Activated CD8-positive, alpha-beta T cell treated with anti-CD3 and anti-CD28 coated beads for 36 hours (primary cell): ENCODE measurements around the gene CLIC1. TPM values are rescaled to one million over a fixed set of nuclear protein-coding genes. Genes with fewer than 3 reads are reported as not detected.

Experiments used
- ATAC-seq: fragments of 200-7000 bp; cut with Tn5 transposase; one replicate; pipeline ENCODE4 v1.10.0; 2021; ENCODE audit warnings: mild to moderate bottlenecking, moderate library complexity
- CTCF ChIA-PET: fragments of 350-600 bp; sonication (Branson Sonifier 250); formaldehyde crosslinking; loops from one replicate; lab custom pipeline; 2021; ENCODE audit warnings: antibody characterized with exemption; lab: Charles Lee
- POLR2A ChIA-PET: fragments of 350-600 bp; sonication (Branson Sonifier 250); formaldehyde crosslinking; loops from one replicate; lab custom pipeline; 2021; ENCODE audit warnings: antibody characterized with exemption; lab: Charles Lee
- DNase-seq: peaks from one replicate; pipeline ENCODE4 v3.0.0-alpha.2; 2020
- H3K27ac Mint-ChIP-seq: one replicate; pipeline ENCODE4 v1.8.0; 2021; ENCODE audit warnings: mild to moderate bottlenecking, mixed read lengths
- H3K27me3 Mint-ChIP-seq: one replicate; pipeline ENCODE4 v1.8.0; 2021; ENCODE audit warnings: mixed read lengths
- H3K36me3 Mint-ChIP-seq: one replicate; pipeline ENCODE4 v1.8.0; 2021; ENCODE audit warnings: low read depth, mixed read lengths
- H3K4me1 Mint-ChIP-seq: one replicate; pipeline ENCODE4 v1.8.0; 2021; ENCODE audit warnings: low read depth, mixed read lengths
- H3K4me3 Mint-ChIP-seq: one replicate; pipeline ENCODE4 v1.8.0; 2021; ENCODE audit warnings: mild to moderate bottlenecking, moderate library complexity, mixed read lengths
- H3K9me3 Mint-ChIP-seq: one replicate; pipeline ENCODE4 v1.8.0; 2021; ENCODE audit warnings: mixed read lengths
- CTCF ChIP-seq: fragments of 200-600 bp; IDR thresholded peaks from one replicate; pipeline ENCODE4 v1.8.0; 2022; ENCODE audit warnings: antibody characterized with exemption, mild to moderate bottlenecking
- intact Hi-C: fragments of 100-400 bp; cut with micrococcal nuclease; formaldehyde crosslinking; loops from one replicate; pipeline ENCODE4 v1.10.0; 2022
- total RNA-seq, 2 experiments: library from RNA; stranded (reverse); gene quantifications; one replicate each; pipeline ENCODE4 v1.2.3, GENCODE V29; 2021

Gene CLIC1
- total RNA-seq, 2 experiments from 2014 or later = 334 to 346 TPM

DNA sequence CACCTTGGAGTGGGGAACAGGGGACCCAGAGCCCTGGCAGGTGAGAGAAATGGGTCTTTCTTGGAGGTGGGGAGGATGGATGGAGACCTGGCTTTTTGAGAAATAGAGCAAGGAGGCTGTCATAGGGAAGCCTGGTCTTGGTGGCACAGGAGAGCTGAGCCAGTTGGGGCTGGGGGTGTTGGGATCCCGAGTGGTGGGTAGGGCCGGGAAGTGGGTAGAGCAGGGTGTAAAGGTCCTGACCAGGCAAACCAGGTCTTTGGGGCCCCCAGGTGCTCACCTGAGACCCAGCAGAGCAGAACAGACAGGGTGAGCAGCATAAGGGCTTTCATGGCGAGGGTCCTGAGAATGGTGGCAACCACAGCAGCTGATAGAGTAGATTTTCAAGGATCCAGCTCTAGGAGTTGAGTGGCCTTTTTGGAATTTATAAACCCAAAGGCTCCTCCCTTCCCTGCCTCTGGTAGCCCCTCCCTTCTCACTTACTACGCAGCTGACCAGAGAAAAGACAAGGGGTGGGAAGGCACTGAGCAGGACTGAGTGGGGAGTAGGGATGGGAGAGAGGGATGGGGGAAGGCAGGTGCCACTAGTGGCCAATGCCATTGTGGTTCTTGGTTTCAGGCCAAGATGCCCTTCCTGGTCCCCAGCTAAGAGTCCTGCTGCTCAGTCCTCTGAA lies 14.8 kb downstream of the CLIC1 start, which contains the start of gene LY6G6C:
TSS of gene LY6G6C (minus strand) at position 396 of the 670 bp plus-strand sequence. CDS start at position 329, 67 bp downstream.
- Mint-ChIP-seq H3K4me1 (peaks cover 18% of the 10 kb centered on the region), H3K27me3 (no peaks in the 10 kb centered on the region), H3K27ac (no peak within 1 kb of the TSS), H3K36me3 (no peaks in the 10 kb centered on the region), H3K9me3 (no peaks in the 10 kb centered on the region), H3K4me3 (no peak within 1 kb of the TSS)
- TF ChIP-seq CTCF = no peak
- ChIA-PET CTCF (no interaction called here), POLR2A (interaction anchor here (1.9 to 2.1 kb wide), 2 partner anchors 44 to 58 kb away, joined by 5 to 6 read pairs; partner anchors contain the start of gene GPANK1)
- DNase-seq (no peak), ATAC-seq (no peak)
- intact Hi-C loops = no loop called here

- Mint-ChIP-seq H3K9me3 (no peaks in the 10 kb centered on the region), H3K36me3 (no peaks in the 10 kb centered on the region), H3K27ac (no peak overlapping the region), H3K4me3 (no peak overlapping the region), H3K4me1 (peaks cover 8% of the 10 kb centered on the region), H3K27me3 (no peaks in the 10 kb centered on the region)
- DNase-seq = no peak
- intact Hi-C loops = no loop called here
- CTCF ChIA-PET = no interaction called here
- no peak for ATAC-seq
- no peak for TF ChIP-seq CTCF
- POLR2A ChIA-PET = interaction anchor here (1.9 kb wide), 1 partner anchor 56 kb away, joined by 6 read pairs; the partner anchor contains the start of gene GPANK1
These were observed 16.0 kb downstream of the CLIC1 start for GRCh38 chr6:31720196-31720770.

GRCh38 chr6:31719001-31719400 lies 17.3 kb downstream of the CLIC1 start:
- TF ChIP-seq CTCF = no peak
- H3K27me3 Mint-ChIP-seq = no peaks in the 10 kb centered on the region
- no peak overlapping the region for H3K27ac Mint-ChIP-seq
- H3K4me3 Mint-ChIP-seq = no peak overlapping the region
- intact Hi-C loops = no loop called here
- peaks cover 7% of the 10 kb centered on the region for H3K4me1 Mint-ChIP-seq
- ChIA-PET POLR2A (no interaction called here), CTCF (interaction anchor here (1.2 kb wide), 1 partner anchor 51 kb away, joined by 3 read pairs; no protein-coding TSS in a partner anchor)
- H3K36me3 Mint-ChIP-seq = no peaks in the 10 kb centered on the region
- H3K9me3 Mint-ChIP-seq = no peaks in the 10 kb centered on the region
- no peak for DNase-seq
- no peak for ATAC-seq

DNA sequence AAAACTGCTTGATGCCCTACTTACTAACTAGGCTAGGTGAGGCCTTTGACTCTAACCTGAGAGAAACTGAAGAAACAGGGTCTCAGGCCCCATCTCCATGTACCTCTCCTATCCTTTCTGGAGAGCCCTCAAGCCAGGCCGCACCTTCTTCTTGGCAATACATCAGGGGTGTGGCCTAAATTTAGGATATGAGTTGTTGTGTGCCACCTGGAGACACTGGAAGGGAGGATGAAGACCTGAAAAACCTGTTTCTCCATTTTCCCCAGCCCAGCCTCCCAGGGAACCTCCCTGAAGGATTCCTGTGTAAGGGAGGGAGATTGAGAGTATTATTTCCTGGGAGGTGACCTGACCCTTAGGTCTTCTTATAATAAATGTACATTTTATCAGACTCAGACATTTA lies 18.1 kb downstream of the CLIC1 start:
- no peaks in the 10 kb centered on the region for H3K36me3 Mint-ChIP-seq
- ChIA-PET CTCF (interaction anchor here (1.2 kb wide), 1 partner anchor 52 kb away, joined by 3 read pairs; no protein-coding TSS in a partner anchor), POLR2A (no interaction called here)
- ATAC-seq (no peak), DNase-seq (no peak)
- intact Hi-C loops = no loop called here
- H3K9me3 Mint-ChIP-seq = no peaks in the 10 kb centered on the region
- H3K27me3 Mint-ChIP-seq = no peaks in the 10 kb centered on the region
- no peak for TF ChIP-seq CTCF
- peaks cover 8% of the 10 kb centered on the region for H3K4me1 Mint-ChIP-seq
- no peak overlapping the region for H3K27ac Mint-ChIP-seq
- H3K4me3 Mint-ChIP-seq = no peak overlapping the region
